Neural cell (in vitro differentiated cells): ENCODE data around the gene FRMPD4. TPM values are rescaled to one million over a fixed set of nuclear protein-coding genes. Genes with fewer than 3 reads are reported as not detected.

Experiments used
- H2AFZ ChIP-seq: fragments of 200-600, 300-800 bp; sonication (generic), shearing (Covaris generic); 2 replicates; pipeline ENCODE4 v1.6.0; 2014; ENCODE audit warnings: low read depth, mild to moderate bottlenecking, antibody characterized with exemption, low read length, moderate library complexity
- H3F3A ChIP-seq: fragments of 200-600 bp; shearing (Covaris generic); 2 replicates; pipeline ENCODE4 v1.6.1; 2016; ENCODE audit warnings: mild to moderate bottlenecking, moderate library complexity, mixed read lengths, antibody characterized with exemption, low read length; ENCODE audit not compliant: insufficient read depth, poor library complexity, severe bottlenecking
- H3K27ac ChIP-seq: fragments of 200-600, 300-800 bp; sonication (generic), shearing (Covaris generic); 2 replicates; pipeline ENCODE4 v1.5.1; 2014; ENCODE audit warnings: mild to moderate bottlenecking, low read length, moderate library complexity
- H3K27me3 ChIP-seq: fragments of 300-800, 200-600 bp; sonication (generic), shearing (Covaris generic); 2 replicates; pipeline ENCODE4 v1.6.0; 2014; ENCODE audit warnings: mild to moderate bottlenecking, low read depth, low read length, moderate library complexity; ENCODE audit not compliant: insufficient read depth
- H3K36me3 ChIP-seq: fragments of 300-800, 200-600 bp; sonication (generic), shearing (Covaris generic); 2 replicates; pipeline ENCODE4 v1.5.1; 2014; ENCODE audit warnings: mild to moderate bottlenecking, antibody characterized with exemption, low read length, moderate library complexity; ENCODE audit not compliant: insufficient read depth
- H3K4me2 ChIP-seq: fragments of 300-800, 200-600 bp; sonication (generic), shearing (Covaris generic); 2 replicates; pipeline ENCODE4 v1.6.0; 2014; ENCODE audit warnings: mild to moderate bottlenecking, low read length
- H3K4me3 ChIP-seq: fragments of 300-800, 200-600 bp; sonication (generic), shearing (Covaris generic); 2 replicates; pipeline ENCODE4 v1.5.1; 2014; ENCODE audit warnings: mild to moderate bottlenecking, low read length, moderate library complexity
- H3K79me2 ChIP-seq: fragments of 200-600 bp; shearing (Covaris generic); replicated peaks from 2 replicates; pipeline ENCODE4 v1.6.0; 2014; ENCODE audit warnings: mild to moderate bottlenecking, low read length, moderate library complexity; ENCODE audit not compliant: insufficient read depth
- H3K9ac ChIP-seq: fragments of 300-800, 200-600 bp; sonication (generic), shearing (Covaris generic); 2 replicates; pipeline ENCODE4 v1.6.1; 2016; ENCODE audit warnings: mild to moderate bottlenecking, low read length, mixed read lengths
- H3K9me2 ChIP-seq: fragments of 200-600 bp; shearing (Covaris generic); 2 replicates; pipeline ENCODE4 v1.6.1; 2016; ENCODE audit warnings: mild to moderate bottlenecking, low read length, mixed read lengths; ENCODE audit not compliant: insufficient read depth
- H3K9me3 ChIP-seq: fragments of 200-600, 300-800 bp; sonication (generic), shearing (Covaris generic); 2 replicates; pipeline ENCODE4 v1.6.1; 2016; ENCODE audit warnings: mild to moderate bottlenecking, mixed run types, low read length, moderate library complexity, mixed read lengths
- H4K20me1 ChIP-seq: fragments of 200-600 bp; shearing (Covaris generic); 2 replicates; pipeline ENCODE4 v1.6.1; 2016; ENCODE audit warnings: mild to moderate bottlenecking, mixed run types; ENCODE audit not compliant: insufficient read depth
- CTCF ChIP-seq: fragments of 450-650 bp; IDR thresholded peaks from 2 replicates; pipeline ENCODE4 v1.5.1; 2014; ENCODE audit warnings: antibody characterized with exemption, mild to moderate bottlenecking, moderate library complexity; ENCODE audit not compliant: poor library complexity, severe bottlenecking
- EP300 ChIP-seq: fragments of 450-650 bp; conservative IDR thresholded peaks from 2 replicates; pipeline ENCODE4 v1.6.1; 2014; ENCODE audit warnings: antibody characterized with exemption, mild to moderate bottlenecking, moderate library complexity; ENCODE audit not compliant: poor library complexity, severe bottlenecking
- EZH2 ChIP-seq: fragments of 200-600, 300-800 bp; shearing (Covaris generic), sonication (generic); IDR thresholded peaks from 2 replicates; pipeline ENCODE4 v1.6.1; 2014; ENCODE audit warnings: antibody characterized with exemption, low read length, borderline replicate concordance, mild to moderate bottlenecking; ENCODE audit not compliant: insufficient read depth, poor library complexity, severe bottlenecking
- MXI1 ChIP-seq: fragments of 450-650 bp; conservative IDR thresholded peaks from 2 replicates; pipeline ENCODE4 v1.6.1; 2014; ENCODE audit warnings: antibody characterized with exemption, mild to moderate bottlenecking; ENCODE audit not compliant: poor library complexity, severe bottlenecking
- POLR2AphosphoS5 ChIP-seq: IDR thresholded peaks from 2 replicates; pipeline ENCODE4 v1.6.1; 2012
- RAD21 ChIP-seq: fragments of 450-650 bp; conservative IDR thresholded peaks from 2 replicates; pipeline ENCODE4 v1.6.1; 2014; ENCODE audit warnings: antibody characterized with exemption, mild to moderate bottlenecking, moderate library complexity
- REST ChIP-seq: IDR thresholded peaks from 2 replicates; pipeline ENCODE4 v1.6.1; 2012; ENCODE audit warnings: borderline replicate concordance
- SMC3 ChIP-seq: fragments of 450-650 bp; conservative IDR thresholded peaks from 2 replicates; pipeline ENCODE4 v1.6.1; 2014; ENCODE audit warnings: antibody characterized with exemption, mild to moderate bottlenecking, moderate library complexity; ENCODE audit not compliant: poor library complexity
- TAF1 ChIP-seq: IDR thresholded peaks from 2 replicates; pipeline ENCODE4 v1.6.1; 2012; ENCODE audit warnings: low read depth
- polyA plus RNA-seq: library from polyadenylated mRNA; depleted of rRNA; stranded (reverse); fragments of >200 nt; gene quantifications from 2 replicates; pipeline ENCODE4 v1.2.3, GENCODE V29; 2014

Gene FRMPD4
- polyA plus RNA-seq, 1 donor from 2014 or later = 1.2 TPM

GRCh38 chrX:12225107-12225506 lies 86.8 kb downstream of the FRMPD4 start:
- H3K36me3 ChIP-seq = no peaks in the 10 kb centered on the region
- no peaks in the 10 kb centered on the region for H3F3A ChIP-seq
- no peak overlapping the region for H3K4me2 ChIP-seq
- H3K27ac ChIP-seq = no peak overlapping the region
- H3K9me3 ChIP-seq = no peaks in the 10 kb centered on the region
- no peak overlapping the region for H3K4me3 ChIP-seq
- no peak for TF ChIP-seq CTCF
- no peak for TF ChIP-seq POLR2AphosphoS5
- TF ChIP-seq REST = no peak
- no peak overlapping the region for H3K9ac ChIP-seq
- H2AFZ ChIP-seq = no peak overlapping the region
- no peaks in the 10 kb centered on the region for H3K27me3 ChIP-seq
- H3K79me2 ChIP-seq = no peaks in the 10 kb centered on the region
- H3K9me2 ChIP-seq = no peaks in the 10 kb centered on the region
- H4K20me1 ChIP-seq = no peaks in the 10 kb centered on the region

- H3F3A ChIP-seq = no peaks in the 10 kb centered on the region
- no peaks in the 10 kb centered on the region for H4K20me1 ChIP-seq
- no peak overlapping the region for H3K9ac ChIP-seq
- H3K27ac ChIP-seq = no peak overlapping the region
- no peak overlapping the region for H3K4me3 ChIP-seq
- no peak overlapping the region for H3K4me2 ChIP-seq
- H2AFZ ChIP-seq = no peak overlapping the region
- TF ChIP-seq CTCF (no peak), EP300 (no peak), SMC3 (no peak), TAF1 (no peak), EZH2 (no peak), MXI1 (no peak), REST (no peak), RAD21 (no peak), POLR2AphosphoS5 (no peak)
- H3K9me3 ChIP-seq = no peaks in the 10 kb centered on the region
- no peaks in the 10 kb centered on the region for H3K9me2 ChIP-seq
- no peaks in the 10 kb centered on the region for H3K36me3 ChIP-seq
- no peaks in the 10 kb centered on the region for H3K79me2 ChIP-seq
- no peaks in the 10 kb centered on the region for H3K27me3 ChIP-seq
Measured at GRCh38 chrX:12227412-12228041, 89.3 kb downstream of the FRMPD4 start.
